CD4-positive, CD25-positive, alpha-beta regulatory T cell (primary cell): ENCODE results near the gene DNAH10. TPM values are rescaled to one million over a fixed set of nuclear protein-coding genes. Genes with fewer than 3 reads are reported as not detected.

Source experiments
- ATAC-seq, 2 donors: fragments of 150-1000 bp; cut with Tn5 transposase; one replicate each; pipeline ENCODE4 v1.10.0; 2021; ENCODE audit warnings: low read depth in 2 of 2, moderate number of reproducible peaks in 2 of 2, moderate library complexity in 1 of 2
- DNase-seq, 3 donors: peaks; one replicate each; pipeline versions ENCODE4 v3.0.0 to v3.0.0-alpha.2; 2012 to 2022; ENCODE audit warnings: mixed read lengths in 1 of 3
- H3K27ac ChIP-seq: one replicate; pipeline ENCODE4 v1.7.0; 2013; ENCODE audit warnings: mild to moderate bottlenecking, low read length; ENCODE audit not compliant: insufficient read depth, poor library complexity, severe bottlenecking
- H3K27me3 ChIP-seq: one replicate; pipeline ENCODE4 v1.7.0; 2013; ENCODE audit warnings: low read length; ENCODE audit not compliant: control insufficient read depth, insufficient read depth
- H3K36me3 ChIP-seq: one replicate; pipeline ENCODE4 v1.7.0; 2013; ENCODE audit warnings: mild to moderate bottlenecking, low read length, moderate library complexity; ENCODE audit not compliant: control insufficient read depth, insufficient read depth
- H3K4me1 ChIP-seq: 2 replicates; pipeline ENCODE4 v1.7.0; 2013; ENCODE audit warnings: mild to moderate bottlenecking, low read length; ENCODE audit not compliant: insufficient read depth, control insufficient read depth, poor library complexity, severe bottlenecking
- H3K4me3 ChIP-seq: one replicate; pipeline ENCODE4 v1.7.0; 2013; ENCODE audit warnings: low read depth, mild to moderate bottlenecking, low read length, moderate library complexity
- H3K9me3 ChIP-seq, 2 experiments: 1 replicate in 1 of 2; 2 replicates in 1 of 2; pipeline ENCODE4 v1.7.0; 2013; ENCODE audit warnings: low read length in 2 of 2, mild to moderate bottlenecking in 1 of 2, moderate library complexity in 1 of 2; ENCODE audit not compliant: control insufficient read depth in 2 of 2
- H3K27ac Mint-ChIP-seq, 3 donors: one replicate each; pipeline ENCODE4 v1.8.0; 2020 to 2022; ENCODE audit warnings: mild to moderate bottlenecking in 3 of 3, mixed read lengths in 3 of 3, moderate library complexity in 2 of 3
- H3K27me3 Mint-ChIP-seq: one replicate; pipeline ENCODE4 v1.8.0; 2022; ENCODE audit warnings: mild to moderate bottlenecking, mixed read lengths
- H3K36me3 Mint-ChIP-seq: one replicate; pipeline ENCODE4 v1.8.0; 2020; ENCODE audit warnings: mixed read lengths
- H3K4me1 Mint-ChIP-seq, 4 donors: one replicate each; pipeline ENCODE4 v1.8.0; 2020 to 2022; ENCODE audit warnings: mixed read lengths in 4 of 4, mild to moderate bottlenecking in 1 of 4
- H3K4me3 Mint-ChIP-seq, 4 donors: one replicate each; pipeline ENCODE4 v1.8.0; 2020 to 2022; ENCODE audit warnings: mild to moderate bottlenecking in 4 of 4, mixed read lengths in 4 of 4, moderate library complexity in 3 of 4
- H3K9me3 Mint-ChIP-seq, 7 donors: one replicate each; pipeline ENCODE4 v1.8.0; 2020 to 2022; ENCODE audit warnings: mixed read lengths in 7 of 7, mild to moderate bottlenecking in 3 of 7, moderate library complexity in 2 of 7
- polyA plus RNA-seq, 4 donors: library from polyadenylated mRNA; unstranded; fragments of 300-500 nt; fragmentation: Illumina TruSeq; gene quantifications; one replicate each; pipeline ENCODE4 v1.2.3, GENCODE V29; 2021
- total RNA-seq: library from RNA; stranded (reverse); gene quantifications from one replicate; pipeline ENCODE4 v1.2.3, GENCODE V29; 2022

The DNAH10 gene
- total and polyA plus RNA-seq, 5 donors from 2014 or later, result 0.02 to 0.07 TPM; not detected in 3

- H3K4me1 Mint-ChIP-seq, result peaks cover 0 to 8% (median 5%) of the 10 kb centered on the region in 4 donors
- H3K9me3 Mint-ChIP-seq, result no peaks in the 10 kb centered on the region
- Histone ChIP-seq H3K27me3 (peaks cover 3% of the 10 kb centered on the region), H3K4me1 (no peaks in the 10 kb centered on the region), H3K36me3 (no peaks in the 10 kb centered on the region), H3K9me3 (no peaks in the 10 kb centered on the region), H3K27ac (no peak overlapping the region), H3K4me3 (no peak overlapping the region)
- H3K4me3 Mint-ChIP-seq, result no peak overlapping the region
- H3K27me3 Mint-ChIP-seq, result no peaks in the 10 kb centered on the region
- ATAC-seq (peak; percentile 37 to 53), DNase-seq (peak; percentile 34 to 76 (median 66))
- H3K27ac Mint-ChIP-seq, result no peak overlapping the region
- H3K36me3 Mint-ChIP-seq, result no peaks in the 10 kb centered on the region
These were observed 143.3 kb downstream of the DNAH10 start for GRCh38 chr12:123905319-123905925.

- H3K4me3 Mint-ChIP-seq, result no peak overlapping the region
- H3K4me1 ChIP-seq, result no peaks in the 10 kb centered on the region
- no peaks in the 10 kb centered on the region for H3K27me3 Mint-ChIP-seq
- H3K27ac Mint-ChIP-seq, result no peak overlapping the region
- ATAC-seq (no peak), DNase-seq (no peak)
- H3K27ac ChIP-seq, result no peak overlapping the region
- H3K27me3 ChIP-seq, result no peaks in the 10 kb centered on the region
- H3K36me3 ChIP-seq, result no peaks in the 10 kb centered on the region
- H3K4me1 Mint-ChIP-seq, result peaks cover 0 to 12% (median 7%) of the 10 kb centered on the region in 4 donors
- H3K36me3 Mint-ChIP-seq, result no peaks in the 10 kb centered on the region
- H3K9me3 Mint-ChIP-seq, result no peaks in the 10 kb centered on the region
- H3K9me3 ChIP-seq, result no peaks in the 10 kb centered on the region
- no peak overlapping the region for H3K4me3 ChIP-seq
These were observed 144.8 kb downstream of the DNAH10 start for GRCh38 chr12:123906711-123907420.

- ATAC-seq, result no peak
- Histone ChIP-seq H3K4me1 (no peaks in the 10 kb centered on the region), H3K9me3 (no peaks in the 10 kb centered on the region), H3K27ac (no peak overlapping the region), H3K4me3 (no peak overlapping the region), H3K27me3 (no peaks in the 10 kb centered on the region), H3K36me3 (no peaks in the 10 kb centered on the region)
- H3K4me1 Mint-ChIP-seq, result peaks cover 0 to 12% (median 7%) of the 10 kb centered on the region in 4 donors
- peak overlapping the region in 1 of 3 donors; percentile 50 for H3K27ac Mint-ChIP-seq
- no peak for DNase-seq
- no peaks in the 10 kb centered on the region for H3K36me3 Mint-ChIP-seq
- H3K4me3 Mint-ChIP-seq, result no peak overlapping the region
- H3K27me3 Mint-ChIP-seq, result no peaks in the 10 kb centered on the region
- peaks cover 0 to 1% (median 0%) of the 10 kb centered on the region in 7 donors for H3K9me3 Mint-ChIP-seq
These were observed 145.8 kb downstream of the DNAH10 start for GRCh38 chr12:123907726-123908476.

GRCh38 chr12:123908884-123909725 is 147.0 kb downstream of the DNAH10 start:
- Histone ChIP-seq H3K4me1 (no peaks in the 10 kb centered on the region), H3K9me3 (no peaks in the 10 kb centered on the region), H3K36me3 (no peaks in the 10 kb centered on the region), H3K27ac (no peak overlapping the region), H3K27me3 (no peaks in the 10 kb centered on the region), H3K4me3 (no peak overlapping the region)
- ATAC-seq (no peak), DNase-seq (no peak)
- H3K36me3 Mint-ChIP-seq, result no peaks in the 10 kb centered on the region
- H3K27ac Mint-ChIP-seq, result no peak overlapping the region
- H3K4me1 Mint-ChIP-seq, result peaks cover 0 to 12% (median 7%) of the 10 kb centered on the region in 4 donors
- no peak overlapping the region for H3K4me3 Mint-ChIP-seq
- no peaks in the 10 kb centered on the region for H3K27me3 Mint-ChIP-seq
- peaks cover 0 to 1% (median 0%) of the 10 kb centered on the region in 7 donors for H3K9me3 Mint-ChIP-seq

- Histone ChIP-seq H3K27ac (no peak overlapping the region), H3K27me3 (no peaks in the 10 kb centered on the region), H3K36me3 (no peaks in the 10 kb centered on the region), H3K4me3 (no peak overlapping the region), H3K4me1 (no peaks in the 10 kb centered on the region), H3K9me3 (no peaks in the 10 kb centered on the region)
- Mint-ChIP-seq H3K4me1 (peaks cover 0 to 12% (median 7%) of the 10 kb centered on the region in 4 donors), H3K9me3 (peaks cover 0 to 1% (median 0%) of the 10 kb centered on the region in 7 donors), H3K27ac (peak overlapping the region in 2 of 3 donors; percentile 70 to 82), H3K27me3 (no peaks in the 10 kb centered on the region), H3K4me3 (no peak overlapping the region), H3K36me3 (no peaks in the 10 kb centered on the region)
- DNase-seq (no peak), ATAC-seq (no peak)
These were observed 148.0 kb downstream of the DNAH10 start for GRCh38 chr12:123910057-123910456.

GRCh38 chr12:123910761-123911193 is 148.7 kb downstream of the DNAH10 start:
- no peaks in the 10 kb centered on the region for H3K27me3 Mint-ChIP-seq
- DNase-seq (peak in 1 of 3 donors; percentile 6), ATAC-seq (no peak)
- H3K27ac Mint-ChIP-seq, result peak overlapping the region; percentile 70 to 82 (median 73)
- no peak overlapping the region for H3K27ac ChIP-seq
- no peaks in the 10 kb centered on the region for H3K9me3 ChIP-seq
- peaks cover 0 to 6% (median 3%) of the 10 kb centered on the region in 4 donors for H3K4me1 Mint-ChIP-seq
- no peak overlapping the region for H3K4me3 ChIP-seq
- no peaks in the 10 kb centered on the region for H3K4me1 ChIP-seq
- H3K36me3 ChIP-seq, result no peaks in the 10 kb centered on the region
- peak overlapping the region in 2 of 4 donors; percentile 4 to 7 for H3K4me3 Mint-ChIP-seq
- H3K36me3 Mint-ChIP-seq, result no peaks in the 10 kb centered on the region
- H3K9me3 Mint-ChIP-seq, result peaks cover 0 to 1% (median 0%) of the 10 kb centered on the region in 7 donors
- no peaks in the 10 kb centered on the region for H3K27me3 ChIP-seq
